NCI-H2196 (cell line): ENCODE measurements around the gene PRKAR1B.
A peak's percentile ranks its signal among the peaks of the same experiment; 100 is the strongest.

Experiments used
- DNase-seq: peaks from one replicate; lab custom pipeline; 2025; ENCODE audit not compliant: unreplicated experiment; lab: John Stamatoyannopoulos, UW

Gene PRKAR1B

DNA sequence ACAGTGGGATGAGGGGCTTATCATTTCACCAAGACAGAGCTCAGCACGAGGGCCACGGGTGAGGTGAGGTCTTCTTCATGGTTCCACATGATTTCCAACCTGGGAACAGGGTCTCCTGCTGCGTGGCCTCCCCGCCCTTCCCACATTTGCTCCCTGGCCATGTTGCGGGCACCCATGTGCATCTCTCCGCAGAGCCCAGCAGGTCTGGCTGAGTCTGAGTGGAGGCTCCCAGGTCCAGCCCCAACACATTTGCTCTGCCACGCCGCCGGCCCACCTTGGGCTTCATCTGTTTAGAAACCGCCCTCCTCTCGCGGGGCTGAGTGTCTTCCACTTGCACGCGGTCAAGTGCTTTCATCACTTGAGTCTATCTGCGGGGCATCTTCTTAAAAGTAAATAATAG, 14.8 kb upstream of the PRKAR1B start:
- no peak for DNase-seq

GRCh38 chr7:741191-741671, 14.2 kb upstream of the PRKAR1B start:
- DNase-seq, result no peak

DNA sequence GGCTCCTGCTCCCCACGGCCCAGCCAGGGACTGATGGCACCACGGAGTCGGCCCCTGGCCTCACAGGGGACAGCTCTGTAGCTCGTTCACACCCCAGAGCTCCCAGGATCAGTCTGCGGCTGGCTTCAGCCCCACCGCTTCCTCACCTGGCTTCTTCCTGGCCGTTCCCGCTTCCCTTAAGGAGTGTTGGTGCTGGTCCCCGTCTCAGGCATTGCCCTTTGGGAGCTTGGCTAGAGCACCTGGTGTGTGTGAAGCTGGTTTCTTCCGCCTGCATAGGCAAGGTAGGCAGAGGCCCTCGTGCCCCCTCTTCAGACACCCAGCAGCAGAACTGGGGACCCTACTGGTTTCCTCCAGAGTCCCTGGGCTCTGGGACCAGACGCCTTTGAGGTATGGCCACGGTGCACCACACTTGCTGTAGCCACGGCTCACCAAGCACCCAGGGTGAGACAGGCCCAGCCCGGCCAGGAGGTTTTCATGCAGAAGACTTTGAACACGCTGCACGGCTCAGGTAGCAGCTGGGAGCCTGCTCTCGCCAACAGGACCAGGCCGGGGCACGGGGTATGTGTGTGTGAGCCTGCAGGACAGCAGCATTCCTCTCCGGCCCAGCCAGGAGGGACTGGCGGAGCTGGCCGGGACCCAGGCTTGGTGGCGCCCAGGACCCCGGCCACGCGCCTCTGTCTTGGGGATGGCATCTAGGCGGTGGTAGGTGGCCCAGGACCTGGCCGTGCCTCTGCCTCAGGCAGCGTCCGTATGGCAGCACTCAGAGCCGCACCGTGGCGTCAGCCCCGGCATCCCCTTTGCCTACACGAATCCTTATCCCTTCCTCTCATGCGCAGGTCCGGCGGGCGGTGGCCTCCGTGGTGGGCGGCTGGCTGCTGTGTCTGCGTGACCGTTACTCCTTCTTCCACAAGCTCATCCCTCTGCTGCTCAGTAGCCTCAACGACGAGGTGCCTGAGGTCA, 13.2 kb upstream of the PRKAR1B start:
- no peak for DNase-seq

- no peak for DNase-seq
Measured at GRCh38 chr7:739455-739982, 12.4 kb upstream of the PRKAR1B start.

DNA sequence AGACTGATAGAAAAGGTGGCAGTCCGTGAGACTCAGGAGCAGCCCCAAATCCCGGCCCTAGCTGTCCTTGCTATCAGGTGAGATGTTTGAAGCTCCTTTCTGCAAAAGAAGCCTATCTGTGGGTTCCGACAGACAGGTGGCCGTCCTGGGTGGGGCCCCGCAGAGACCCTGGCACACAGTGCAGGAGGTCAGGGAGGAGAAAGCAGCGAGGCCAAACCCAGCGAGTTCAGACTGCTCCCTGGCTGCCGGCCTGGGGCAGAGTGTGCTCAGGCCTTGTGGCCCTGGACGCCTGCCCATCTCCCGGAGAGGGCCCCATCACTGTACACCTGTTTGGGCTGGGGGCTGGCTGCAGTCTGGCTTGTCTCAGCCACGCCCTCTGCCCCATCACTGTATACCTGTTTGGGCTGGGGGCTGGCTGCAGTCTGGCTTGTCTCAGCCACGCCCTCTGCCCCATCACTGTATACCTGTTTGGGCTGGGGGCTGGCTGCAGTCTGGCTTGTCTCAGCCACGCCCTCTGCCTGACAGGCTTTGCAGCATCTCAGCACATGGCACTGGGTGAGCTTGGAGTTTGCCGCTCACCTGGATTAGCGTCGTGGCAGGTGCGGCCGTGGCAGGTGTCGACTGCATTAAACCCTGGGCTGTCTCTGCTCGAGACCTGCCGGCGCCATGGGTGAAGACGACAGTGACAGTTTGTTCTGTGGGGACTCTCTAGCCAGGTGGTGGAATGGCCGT, 11.8 kb upstream of the PRKAR1B start:
- DNase-seq, result no peak

- DNase-seq, result no peak
Measured at GRCh38 chr7:738241-738640, 11.2 kb upstream of the PRKAR1B start.

- no peak for DNase-seq
Measured at GRCh38 chr7:734808-735207, 7.7 kb upstream of the PRKAR1B start.

GRCh38 chr7:734214-734613, 7.1 kb upstream of the PRKAR1B start:
- DNase-seq, result no peak

DNA sequence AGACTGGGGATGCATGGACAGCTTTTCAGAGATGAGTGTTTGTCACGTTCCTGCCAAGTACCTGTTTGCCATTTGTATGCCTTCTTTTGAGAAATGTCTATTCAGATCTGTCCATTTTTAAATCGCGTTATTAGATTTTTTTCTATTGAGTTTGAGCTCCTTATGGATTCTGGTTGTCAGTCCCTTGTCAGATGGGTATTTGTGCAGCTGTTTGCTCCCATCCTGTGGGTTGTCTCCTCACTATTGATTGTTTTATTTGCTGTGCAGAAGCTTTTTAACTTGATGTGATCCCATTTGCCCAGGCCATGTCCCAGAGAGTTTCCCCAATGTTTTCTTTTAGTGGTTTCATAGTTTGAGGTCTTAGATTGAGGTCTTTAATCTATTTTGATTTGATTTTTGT, 5.5 kb upstream of the PRKAR1B start:
- DNase-seq, result no peak

DNA sequence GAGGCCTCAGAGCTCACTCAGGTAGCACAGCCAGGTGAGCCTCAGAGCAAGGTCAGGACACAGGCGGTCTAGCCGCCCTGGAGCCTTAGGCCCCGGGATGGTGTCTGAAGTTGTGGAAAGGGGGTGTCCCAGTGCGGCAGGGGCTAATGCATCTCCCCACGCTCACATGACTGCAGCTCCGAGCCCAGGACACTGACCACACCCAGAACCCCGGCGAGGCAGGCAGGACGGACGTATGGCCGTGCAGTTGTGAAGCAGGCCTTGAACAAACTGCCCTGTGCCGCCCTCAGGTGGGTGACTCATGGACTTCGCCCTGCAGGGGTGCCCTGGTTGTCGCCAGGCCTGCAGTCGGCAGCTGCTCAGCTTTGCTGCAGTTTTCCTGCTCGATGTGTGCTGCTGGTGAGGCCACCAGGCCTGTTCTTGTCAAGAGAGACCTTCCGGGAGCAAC, 5.0 kb upstream of the PRKAR1B start:
- DNase-seq, result peak; percentile 85

GRCh38 chr7:731440-732085, 4.5 kb upstream of the PRKAR1B start:
- no peak for DNase-seq

DNA sequence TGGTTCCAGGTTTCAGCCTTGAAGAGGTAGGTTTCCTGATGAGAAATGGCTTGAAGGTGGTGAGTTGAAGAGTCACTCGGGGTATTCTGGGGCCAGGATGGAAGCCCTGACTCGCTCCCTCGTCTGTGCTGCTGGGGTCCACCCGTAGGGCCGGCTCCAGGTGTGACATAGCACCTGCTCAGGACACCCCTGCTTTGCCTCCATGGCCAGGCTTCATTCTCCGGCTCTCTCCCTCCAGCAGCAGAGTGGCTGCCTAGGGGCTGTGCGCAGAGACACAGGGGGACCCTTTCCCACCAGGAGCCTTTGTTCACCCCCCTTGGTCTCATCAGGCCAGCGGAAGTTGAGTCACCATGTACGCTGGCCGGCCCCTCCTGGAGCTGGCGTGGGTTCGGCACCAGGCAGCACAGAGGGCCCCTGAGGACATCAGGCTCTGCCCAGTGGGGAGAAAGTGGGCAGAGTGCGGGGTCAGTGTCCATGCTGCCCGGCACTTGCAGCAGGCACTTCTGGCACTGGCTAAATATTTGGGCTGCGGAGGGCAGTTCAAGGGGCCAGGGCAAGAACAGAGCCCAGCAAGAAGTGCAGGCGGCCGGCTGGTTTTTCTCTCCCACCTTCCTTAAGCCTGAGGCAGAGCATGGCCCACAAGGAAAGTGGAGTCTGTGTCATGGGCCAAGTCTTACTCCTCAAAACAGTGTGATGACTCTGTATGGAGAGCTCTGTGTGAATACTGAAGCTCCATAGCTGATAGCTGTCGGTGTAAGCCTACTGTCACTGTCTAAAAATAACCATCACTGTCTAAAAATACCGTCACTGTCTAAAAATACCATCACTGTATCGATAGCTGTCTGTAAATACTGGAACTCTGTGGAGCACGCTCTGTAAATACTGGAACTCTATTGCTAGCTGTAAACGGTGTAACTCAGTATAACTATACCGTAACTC, 3.7 kb upstream of the PRKAR1B start:
- no peak for DNase-seq

- DNase-seq, result no peak
Measured at GRCh38 chr7:729140-730000, 2.3 kb upstream of the PRKAR1B start.

DNA sequence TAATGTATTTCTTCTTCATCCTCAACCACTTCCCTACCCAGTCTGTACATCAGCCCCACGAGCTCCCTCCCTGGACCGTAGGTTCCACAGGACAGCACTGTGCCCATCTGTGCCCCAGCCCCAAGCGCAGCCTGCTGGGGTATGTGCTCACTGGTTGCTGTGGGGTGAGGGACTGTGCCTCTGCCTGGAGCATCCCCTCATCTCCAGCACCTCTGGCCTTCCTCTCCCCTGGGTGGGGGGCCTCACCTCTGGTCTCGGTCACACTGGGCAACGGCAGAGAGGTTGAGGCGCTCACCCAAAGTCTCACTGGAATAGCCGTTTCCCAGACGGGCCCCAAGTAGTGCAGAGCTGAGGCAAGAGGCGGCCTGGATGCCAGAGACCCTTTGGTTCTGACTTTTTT, 1.5 kb upstream of the PRKAR1B start:
- no peak for DNase-seq

DNA sequence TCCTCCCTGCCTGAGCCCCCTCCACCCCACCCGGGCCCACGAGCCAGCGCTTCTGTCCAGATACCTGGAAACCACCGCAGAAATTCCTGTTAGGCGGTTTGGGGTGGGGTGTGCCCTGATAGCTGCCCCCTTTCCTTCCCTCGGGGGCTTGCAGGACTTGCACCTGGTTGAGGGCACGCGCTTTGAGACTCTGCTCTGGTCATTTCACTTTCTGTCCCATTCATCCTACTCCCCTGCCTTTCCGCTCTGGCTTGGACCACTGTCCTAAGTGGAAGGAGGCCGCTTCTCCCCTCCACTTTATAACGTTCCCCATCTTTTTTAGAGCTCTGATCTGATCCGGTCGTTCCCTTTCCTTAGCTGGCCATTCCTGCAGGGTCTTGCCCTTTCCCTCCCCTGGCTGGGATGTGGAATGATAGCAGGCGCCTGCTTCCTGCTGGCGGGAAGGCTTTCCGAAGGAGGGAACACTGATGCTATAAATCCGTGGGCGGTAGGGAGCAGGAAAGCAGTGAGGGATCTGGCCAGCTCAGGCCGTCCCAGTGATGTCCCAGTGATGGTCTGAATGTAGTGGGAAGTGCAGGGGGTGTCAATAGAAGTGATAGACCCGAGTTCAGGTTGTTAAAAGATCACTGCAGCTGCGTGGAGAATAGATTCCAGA, 852 bp upstream of the PRKAR1B start:
- no peak for DNase-seq

DNA sequence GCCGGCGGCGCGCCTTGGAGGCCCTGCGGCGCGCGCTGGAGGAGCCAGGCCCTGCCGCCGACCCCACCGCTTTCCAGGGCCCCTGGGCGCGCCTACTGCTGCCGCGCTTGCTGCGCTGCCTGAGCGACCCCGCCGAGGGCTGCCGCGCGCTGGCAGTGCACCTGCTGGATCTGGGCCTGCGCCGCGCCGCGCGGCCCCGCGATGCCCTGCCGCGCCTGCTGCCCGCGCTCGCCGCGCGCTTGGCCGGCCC, 302 bp downstream of the PRKAR1B start:
- DNase-seq, result no peak

- DNase-seq, result peak; percentile 91
Measured at GRCh38 chr7:726084-726853, 812 bp downstream of the PRKAR1B start, which contains the start of gene DNAAF5. DNAAF5 (plus strand) TSS chr7:726699; CDS start chr7:726721, 22 bp downstream.
